Astrocyte (in vitro differentiated cells and primary cell): ENCODE measurements around the gene JAKMIP1. TPM values are rescaled to one million over a fixed set of nuclear protein-coding genes. Genes with fewer than 3 reads are reported as not detected.

Experiments used
- DNase-seq: peaks from one replicate; pipeline ENCODE4 v3.0.0-alpha.2; 2010; ENCODE audit warnings: low read depth
- FAIRE-seq: peaks from 2 replicates; lab custom pipeline; 2011; peaks lifted over from hg19 to GRCh38; lab: Jason Lieb, UNC
- H2AFZ ChIP-seq: 2 replicates; pipeline ENCODE4 v1.6.0; 2012; ENCODE audit warnings: low read depth, low read length, inconsistent platforms
- H3K27ac ChIP-seq: 2 replicates; pipeline ENCODE4 v1.5.1; 2011; ENCODE audit warnings: low read depth, low read length, inconsistent platforms
- H3K27me3 ChIP-seq: 2 replicates; pipeline ENCODE4 v1.6.0; 2011; ENCODE audit warnings: low read length, inconsistent platforms; ENCODE audit not compliant: insufficient read depth
- H3K36me3 ChIP-seq: 2 replicates; pipeline ENCODE4 v1.5.1; 2011; ENCODE audit warnings: low read length, inconsistent platforms; ENCODE audit not compliant: insufficient read depth
- H3K4me1 ChIP-seq: 2 replicates; pipeline ENCODE4 v1.5.1; 2011; ENCODE audit warnings: low read length, inconsistent platforms; ENCODE audit not compliant: insufficient read depth
- H3K4me2 ChIP-seq: 2 replicates; pipeline ENCODE4 v1.6.0; 2012; ENCODE audit warnings: low read length, inconsistent platforms
- H3K4me3 ChIP-seq: 2 replicates; pipeline ENCODE4 v1.5.1; 2011; ENCODE audit warnings: low read depth, mild to moderate bottlenecking, low read length, inconsistent platforms; ENCODE audit not compliant: insufficient read depth
- H3K79me2 ChIP-seq: 2 replicates; pipeline ENCODE4 v1.6.0; 2012; ENCODE audit warnings: mild to moderate bottlenecking, low read length, inconsistent platforms; ENCODE audit not compliant: insufficient read depth
- H3K9ac ChIP-seq: 2 replicates; pipeline ENCODE4 v1.6.0; 2012; ENCODE audit warnings: mild to moderate bottlenecking, low read length, inconsistent platforms
- H3K9me3 ChIP-seq: 2 replicates; pipeline ENCODE4 v1.5.1; 2012; ENCODE audit warnings: low read depth, mild to moderate bottlenecking, low read length, inconsistent platforms; ENCODE audit not compliant: insufficient read depth
- H4K20me1 ChIP-seq: 2 replicates; pipeline ENCODE4 v1.6.0; 2012; ENCODE audit warnings: low read length, inconsistent platforms; ENCODE audit not compliant: insufficient read depth
- H3K27ac Mint-ChIP-seq: one replicate; pipeline ENCODE4 v1.8.0; 2021; ENCODE audit warnings: mild to moderate bottlenecking, mixed read lengths; ENCODE audit not compliant: unreplicated experiment
- H3K27me3 Mint-ChIP-seq: one replicate; pipeline ENCODE4 v1.8.0; 2021; ENCODE audit warnings: low read depth, mixed read lengths; ENCODE audit not compliant: unreplicated experiment
- H3K36me3 Mint-ChIP-seq: one replicate; pipeline ENCODE4 v1.8.0; 2021; ENCODE audit warnings: low read depth, mixed read lengths; ENCODE audit not compliant: unreplicated experiment
- H3K4me1 Mint-ChIP-seq: one replicate; pipeline ENCODE4 v1.8.0; 2021; ENCODE audit warnings: low read depth, mixed read lengths; ENCODE audit not compliant: unreplicated experiment
- H3K4me3 Mint-ChIP-seq: one replicate; pipeline ENCODE4 v1.8.0; 2021; ENCODE audit warnings: mild to moderate bottlenecking, moderate library complexity, mixed read lengths; ENCODE audit not compliant: unreplicated experiment
- H3K9me3 Mint-ChIP-seq: one replicate; pipeline ENCODE4 v1.8.0; 2021; ENCODE audit warnings: mild to moderate bottlenecking, mixed read lengths; ENCODE audit not compliant: unreplicated experiment
- CTCF ChIP-seq: IDR thresholded peaks from 2 replicates; pipeline ENCODE4 v1.5.1; 2011; ENCODE audit warnings: low read depth, mild to moderate bottlenecking, inconsistent platforms, low read length, moderate library complexity; ENCODE audit not compliant: insufficient read depth
- EZH2 ChIP-seq: IDR thresholded peaks from 2 replicates; pipeline ENCODE4 v1.6.1; 2012; ENCODE audit warnings: mild to moderate bottlenecking, low read length, inconsistent platforms; ENCODE audit not compliant: insufficient read depth
- total RNA-seq: library from RNA; stranded (reverse); gene quantifications from 2 replicates; pipeline ENCODE4 v1.2.1, GENCODE V29; 2021

JAKMIP1 gene
- total RNA-seq, 1 donor from 2014 or later, result 0.50 TPM

GRCh38 chr4:6031846-6032245 lies 168.5 kb downstream of the JAKMIP1 start:
- H3K36me3 Mint-ChIP-seq, result no peaks in the 10 kb centered on the region
- H3K9ac ChIP-seq, result no peak overlapping the region
- H3K27me3 Mint-ChIP-seq, result peaks cover 17% of the 10 kb centered on the region
- no peaks in the 10 kb centered on the region for H3K9me3 Mint-ChIP-seq
- FAIRE-seq (no peak), DNase-seq (no peak)
- H3K4me1 ChIP-seq, result no peaks in the 10 kb centered on the region
- no peak overlapping the region for H2AFZ ChIP-seq
- no peak for TF ChIP-seq CTCF
- no peak for TF ChIP-seq EZH2
- no peaks in the 10 kb centered on the region for H3K36me3 ChIP-seq
- H3K79me2 ChIP-seq, result no peaks in the 10 kb centered on the region
- H3K27ac ChIP-seq, result no peak overlapping the region
- H3K4me3 ChIP-seq, result no peak overlapping the region
- peak overlapping the region; percentile 35 for H3K27ac Mint-ChIP-seq
- no peaks in the 10 kb centered on the region for H3K9me3 ChIP-seq
- no peaks in the 10 kb centered on the region for H4K20me1 ChIP-seq
- H3K27me3 ChIP-seq, result no peaks in the 10 kb centered on the region
- H3K4me3 Mint-ChIP-seq, result no peak overlapping the region
- no peak overlapping the region for H3K4me2 ChIP-seq
- peaks cover 17% of the 10 kb centered on the region for H3K4me1 Mint-ChIP-seq

- Histone ChIP-seq H2AFZ (no peak overlapping the region), H3K9ac (no peak overlapping the region), H3K27ac (no peak overlapping the region), H3K4me1 (no peaks in the 10 kb centered on the region), H3K27me3 (no peaks in the 10 kb centered on the region), H3K36me3 (no peaks in the 10 kb centered on the region), H3K4me3 (no peak overlapping the region), H3K79me2 (no peaks in the 10 kb centered on the region), H3K4me2 (no peak overlapping the region), H3K9me3 (no peaks in the 10 kb centered on the region), H4K20me1 (no peaks in the 10 kb centered on the region)
- Mint-ChIP-seq H3K36me3 (no peaks in the 10 kb centered on the region), H3K4me3 (no peak overlapping the region), H3K9me3 (no peaks in the 10 kb centered on the region), H3K27ac (no peak overlapping the region), H3K4me1 (peaks cover 17% of the 10 kb centered on the region), H3K27me3 (peaks cover 23% of the 10 kb centered on the region)
- DNase-seq, result no peak
- TF ChIP-seq EZH2, result no peak
- TF ChIP-seq CTCF, result no peak
- no peak for FAIRE-seq
These were observed 169.7 kb downstream of the JAKMIP1 start for GRCh38 chr4:6030679-6031078.

- Histone ChIP-seq H3K4me1 (no peaks in the 10 kb centered on the region), H3K79me2 (no peaks in the 10 kb centered on the region), H3K27ac (no peak overlapping the region), H3K9me3 (no peaks in the 10 kb centered on the region), H2AFZ (no peak overlapping the region), H3K9ac (no peak overlapping the region), H4K20me1 (no peaks in the 10 kb centered on the region), H3K4me2 (no peak overlapping the region), H3K36me3 (no peaks in the 10 kb centered on the region), H3K4me3 (no peak overlapping the region), H3K27me3 (no peaks in the 10 kb centered on the region)
- DNase-seq (no peak), FAIRE-seq (no peak)
- Mint-ChIP-seq H3K27ac (no peak overlapping the region), H3K36me3 (no peaks in the 10 kb centered on the region), H3K9me3 (no peaks in the 10 kb centered on the region), H3K27me3 (peaks cover 21% of the 10 kb centered on the region), H3K4me1 (peaks cover 17% of the 10 kb centered on the region), H3K4me3 (no peak overlapping the region)
- no peak for TF ChIP-seq CTCF
- TF ChIP-seq EZH2, result no peak
These were observed 171.1 kb downstream of the JAKMIP1 start for GRCh38 chr4:6029254-6029653.
